ENCODE measurements around the gene KRT15.

KRT15 gene

DNA sequence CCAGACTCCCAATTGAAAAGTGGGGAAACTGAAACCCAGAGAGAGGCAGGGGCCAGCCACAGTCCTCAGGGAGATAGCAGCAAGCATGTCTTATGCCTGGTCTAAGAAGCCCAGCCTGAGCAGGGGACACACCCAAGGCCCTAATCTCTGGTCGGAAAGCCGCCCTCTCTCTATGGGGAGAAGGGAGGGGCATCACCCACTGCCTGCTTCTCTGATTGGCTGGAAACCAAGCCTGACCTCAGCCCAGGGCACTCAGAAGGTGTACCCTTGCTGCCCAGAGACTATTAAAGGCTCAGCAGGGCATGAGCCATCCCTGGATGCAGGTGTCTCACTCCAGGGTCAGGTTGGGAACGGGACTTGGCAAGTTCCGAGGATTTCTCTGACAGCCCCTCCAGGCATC lies 7.6 kb downstream of the KRT15 start:
- H3K27ac ChIP-seq: no peak overlapping the region
- no peaks in the 10 kb centered on the region for H3K9me3 ChIP-seq (ENCODE audit: severe bottlenecking)
- DNase-seq: peak; percentile 78
- TF ChIP-seq, protein P1, sequence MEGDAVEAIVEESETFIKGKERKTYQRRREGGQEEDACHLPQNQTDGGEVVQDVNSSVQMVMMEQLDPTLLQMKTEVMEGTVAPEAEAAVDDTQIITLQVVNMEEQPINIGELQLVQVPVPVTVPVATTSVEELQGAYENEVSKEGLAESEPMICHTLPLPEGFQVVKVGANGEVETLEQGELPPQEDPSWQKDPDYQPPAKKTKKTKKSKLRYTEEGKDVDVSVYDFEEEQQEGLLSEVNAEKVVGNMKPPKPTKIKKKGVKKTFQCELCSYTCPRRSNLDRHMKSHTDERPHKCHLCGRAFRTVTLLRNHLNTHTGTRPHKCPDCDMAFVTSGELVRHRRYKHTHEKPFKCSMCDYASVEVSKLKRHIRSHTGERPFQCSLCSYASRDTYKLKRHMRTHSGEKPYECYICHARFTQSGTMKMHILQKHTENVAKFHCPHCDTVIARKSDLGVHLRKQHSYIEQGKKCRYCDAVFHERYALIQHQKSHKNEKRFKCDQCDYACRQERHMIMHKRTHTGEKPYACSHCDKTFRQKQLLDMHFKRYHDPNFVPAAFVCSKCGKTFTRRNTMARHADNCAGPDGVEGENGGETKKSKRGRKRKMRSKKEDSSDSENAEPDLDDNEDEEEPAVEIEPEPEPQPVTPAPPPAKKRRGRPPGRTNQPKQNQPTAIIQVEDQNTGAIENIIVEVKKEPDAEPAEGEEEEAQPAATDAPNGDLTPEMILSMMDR (IDR thresholded peaks at IDR 0.05; ENCODE audit: low read depth, low read length): no peak
- no peak overlapping the region for H3K4me3 ChIP-seq (ENCODE audit: low read depth, low read length)
- no peaks in the 10 kb centered on the region for H3K36me3 ChIP-seq
- no peaks in the 10 kb centered on the region for H3K27me3 ChIP-seq (ENCODE audit: insufficient read depth, low read depth, severe bottlenecking)

DNA sequence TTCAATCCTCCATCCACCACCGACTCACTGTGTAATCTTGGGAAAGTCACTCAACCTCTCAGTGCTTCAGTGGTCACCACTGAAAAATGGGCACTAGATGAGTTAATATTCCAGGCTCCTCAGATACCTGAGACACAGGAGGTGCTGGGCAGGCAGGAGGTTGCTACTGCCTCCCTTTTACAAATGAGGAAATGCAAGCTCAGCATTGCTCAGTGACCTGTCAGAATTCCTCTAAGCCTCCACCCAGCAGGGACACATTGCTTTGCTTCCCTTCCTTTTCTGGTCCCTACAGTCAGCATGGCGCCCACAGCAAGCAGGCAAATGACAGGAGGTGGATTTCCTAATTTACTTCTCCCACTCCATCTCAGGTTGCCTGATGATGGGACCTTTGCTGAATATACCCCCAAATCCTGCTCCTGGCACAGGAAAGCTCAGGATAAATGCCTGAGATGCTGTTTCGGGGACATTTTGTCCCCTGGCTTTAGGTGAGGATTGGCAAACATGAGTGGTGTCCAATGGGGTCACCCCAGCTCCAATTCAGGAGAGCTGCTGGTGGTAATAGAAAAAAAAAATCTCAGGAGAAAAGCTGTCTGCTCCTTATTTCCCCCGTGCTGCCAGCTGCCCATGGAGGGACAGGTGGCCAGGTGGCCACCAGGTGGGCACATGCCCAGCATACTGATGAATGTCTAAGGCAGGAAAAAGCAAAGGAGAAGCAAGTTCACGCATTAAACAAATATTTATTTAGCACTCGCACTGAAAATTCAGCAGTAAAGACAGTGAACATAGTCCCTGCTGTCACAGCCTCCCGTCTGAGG lies 8.2 kb downstream of the KRT15 start:
- Histone ChIP-seq H3K4me3 (ENCODE audit: low read depth, low read length) (no peak overlapping the region), H3K27ac (no peak overlapping the region), H3K27me3 (ENCODE audit: insufficient read depth, low read depth, severe bottlenecking) (no peaks in the 10 kb centered on the region), H3K36me3 (no peaks in the 10 kb centered on the region), H3K9me3 (ENCODE audit: severe bottlenecking) (no peaks in the 10 kb centered on the region)
- TF ChIP-seq, protein P1 (IDR thresholded peaks at IDR 0.05; ENCODE audit: low read depth, low read length): no peak
- DNase-seq: no peak

DNA sequence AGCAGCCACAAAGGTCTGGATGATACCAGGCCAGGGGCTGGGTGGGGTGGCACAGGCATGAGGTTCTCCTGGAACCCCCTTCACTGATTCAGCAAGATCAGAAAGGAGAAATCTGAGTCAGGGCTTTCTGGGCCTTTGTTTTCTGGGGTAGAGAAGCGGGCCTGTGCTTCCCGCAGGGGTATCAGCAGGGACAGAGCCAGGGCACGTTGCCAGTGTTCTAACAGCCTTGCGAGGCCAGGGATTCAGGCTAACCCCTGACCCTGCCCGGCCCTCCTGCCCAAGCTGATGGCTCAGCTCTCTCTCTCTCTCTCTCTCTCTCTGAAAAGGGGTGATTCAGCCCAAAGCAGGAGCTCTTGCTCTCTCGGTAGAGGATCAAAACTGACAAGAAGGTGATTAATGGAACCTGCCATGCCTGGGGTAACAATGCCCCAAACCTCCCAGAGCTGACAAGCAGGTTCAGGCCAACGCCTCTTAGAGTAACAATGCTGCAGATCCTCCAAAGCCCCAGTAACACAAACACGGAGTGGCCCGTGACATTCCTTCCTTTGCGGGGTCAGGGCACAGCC lies 11.3 kb downstream of the KRT15 start:
- TF ChIP-seq, protein P1 (IDR thresholded peaks at IDR 0.05; ENCODE audit: low read depth, low read length): no peak
- H3K36me3 ChIP-seq: no peaks in the 10 kb centered on the region
- H3K27me3 ChIP-seq (ENCODE audit: insufficient read depth, low read depth, severe bottlenecking): no peaks in the 10 kb centered on the region
- no peak for DNase-seq
- no peaks in the 10 kb centered on the region for H3K9me3 ChIP-seq (ENCODE audit: severe bottlenecking)
- H3K27ac ChIP-seq: no peak overlapping the region
- H3K4me3 ChIP-seq (ENCODE audit: low read depth, low read length): no peak overlapping the region

DNA sequence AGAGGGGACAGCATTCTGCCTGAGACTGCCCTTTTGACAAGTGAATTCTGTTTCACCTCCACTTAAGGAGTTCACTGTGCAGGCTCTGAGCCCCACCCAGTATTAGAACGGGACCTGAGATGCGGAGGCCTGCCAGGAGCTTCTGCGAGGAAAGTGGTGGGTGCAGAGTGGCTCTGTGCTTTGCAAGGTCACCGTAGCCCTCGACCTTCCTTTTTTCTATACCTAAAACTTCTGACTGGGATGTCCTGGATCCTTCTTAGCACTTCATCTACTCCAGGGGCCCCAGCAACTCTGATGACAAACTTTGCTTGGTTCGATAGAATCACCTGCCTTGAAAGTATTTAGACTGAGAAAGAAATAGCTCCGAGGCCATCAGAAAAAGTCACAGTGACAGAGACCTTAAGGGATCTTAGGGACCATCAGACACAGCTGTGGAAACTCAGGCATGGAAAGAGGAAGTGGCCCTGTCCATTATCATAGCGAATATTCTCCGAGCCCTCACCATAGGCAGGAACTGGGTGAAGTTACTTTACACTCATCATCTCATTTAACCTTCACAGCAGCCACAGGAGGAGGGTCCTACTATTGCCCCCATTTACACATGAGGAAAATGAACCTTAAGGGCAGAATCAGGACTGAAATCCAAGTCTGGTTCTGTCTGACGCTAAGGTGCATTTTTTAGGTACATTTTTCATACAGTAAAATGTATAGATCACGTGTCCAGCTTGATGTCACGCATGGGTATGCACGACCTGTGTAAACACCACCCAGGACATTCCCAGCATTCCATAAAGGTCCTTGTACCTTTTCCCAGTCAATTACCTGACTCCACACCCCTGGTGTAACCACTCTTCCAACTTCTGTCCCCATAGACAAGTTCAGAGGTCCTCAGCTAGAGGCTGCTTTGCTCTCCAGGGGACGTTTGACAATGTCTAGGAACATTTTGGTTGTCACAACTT lies 12.6 kb downstream of the KRT15 start:
- Histone ChIP-seq H3K27me3 (ENCODE audit: insufficient read depth, low read depth, severe bottlenecking) (no peaks in the 10 kb centered on the region), H3K27ac (no peak overlapping the region), H3K4me3 (ENCODE audit: low read depth, low read length) (no peak overlapping the region), H3K36me3 (no peaks in the 10 kb centered on the region), H3K9me3 (ENCODE audit: severe bottlenecking) (no peaks in the 10 kb centered on the region)
- TF ChIP-seq, protein P1 (IDR thresholded peaks at IDR 0.05; ENCODE audit: low read depth, low read length): no peak
- no peak for DNase-seq

DNA sequence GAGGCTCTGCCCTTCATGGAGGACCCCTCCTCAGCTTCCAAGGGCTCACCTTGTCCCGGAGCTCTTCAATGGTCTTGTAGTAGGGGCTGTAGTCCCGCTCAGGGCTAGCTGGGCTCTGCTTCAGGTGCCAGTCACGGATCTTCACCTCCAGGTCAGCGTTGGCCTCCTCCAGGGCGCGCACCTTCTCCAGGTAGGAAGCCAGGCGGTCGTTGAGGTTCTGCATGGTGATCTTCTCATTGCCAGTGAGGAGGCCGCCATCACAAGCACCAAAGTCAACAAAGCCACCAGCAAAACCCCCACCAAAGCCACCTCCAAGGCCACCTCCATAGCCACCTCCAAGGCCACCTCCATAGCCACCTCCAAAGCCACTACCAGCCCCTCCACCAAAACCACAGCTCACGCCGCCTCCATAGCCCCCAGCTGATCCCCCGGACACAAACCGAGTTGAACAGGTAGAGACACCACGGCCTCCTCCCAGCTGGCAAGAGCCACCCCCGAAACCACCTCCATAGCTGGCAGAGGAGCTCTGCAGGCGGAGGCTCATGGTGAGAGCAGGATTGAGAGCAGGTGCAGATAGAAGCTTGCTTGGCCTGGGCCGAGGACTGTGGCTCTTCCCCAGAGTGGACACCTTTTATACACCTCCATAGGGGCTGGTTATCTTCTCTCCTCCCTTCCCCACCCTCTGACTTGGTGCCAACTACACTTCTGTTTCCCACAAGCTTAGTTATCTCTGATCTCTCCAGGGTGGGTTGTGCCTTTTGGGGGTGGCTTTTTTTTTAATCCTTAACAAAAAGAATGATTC lies 13.5 kb downstream of the KRT15 start, which contains the start of gene KRT13:
Gene KRT13, minus strand, starts transcription at position 606 of the 802 bp plus-strand sequence. Its CDS starts 62 bp downstream, at position 544.
- Histone ChIP-seq H3K27me3 (ENCODE audit: insufficient read depth, low read depth, severe bottlenecking) (no peaks in the 10 kb centered on the region), H3K36me3 (no peaks in the 10 kb centered on the region), H3K27ac (no peak within 1 kb of the TSS), H3K4me3 (ENCODE audit: low read depth, low read length) (no peak within 1 kb of the TSS), H3K9me3 (ENCODE audit: severe bottlenecking) (no peaks in the 10 kb centered on the region)
- no peak for DNase-seq
- TF ChIP-seq, protein P1 (IDR thresholded peaks at IDR 0.05; ENCODE audit: low read depth, low read length): no peak
